IMR-90 (cell line): Measurements from ENCODE around the gene PITX3.

Experiments
- POLR2A ChIP-seq: IDR thresholded peaks from 2 replicates; pipeline ENCODE4 v1.6.1; 2012; ENCODE audit warnings: mild to moderate bottlenecking, low read depth, low read length
- RFX5 ChIP-seq: IDR thresholded peaks from 2 replicates; pipeline ENCODE4 v1.8.0; 2012; ENCODE audit warnings: low read depth, mild to moderate bottlenecking, low read length, moderate library complexity
- TF ChIP-seq, protein P1 (sequence below): conservative IDR thresholded peaks from 2 replicates; pipeline ENCODE4 v1.5.1; 2012; ENCODE audit warnings: mild to moderate bottlenecking, low read depth, low read length, improper control_type of control experiment

DNA sequence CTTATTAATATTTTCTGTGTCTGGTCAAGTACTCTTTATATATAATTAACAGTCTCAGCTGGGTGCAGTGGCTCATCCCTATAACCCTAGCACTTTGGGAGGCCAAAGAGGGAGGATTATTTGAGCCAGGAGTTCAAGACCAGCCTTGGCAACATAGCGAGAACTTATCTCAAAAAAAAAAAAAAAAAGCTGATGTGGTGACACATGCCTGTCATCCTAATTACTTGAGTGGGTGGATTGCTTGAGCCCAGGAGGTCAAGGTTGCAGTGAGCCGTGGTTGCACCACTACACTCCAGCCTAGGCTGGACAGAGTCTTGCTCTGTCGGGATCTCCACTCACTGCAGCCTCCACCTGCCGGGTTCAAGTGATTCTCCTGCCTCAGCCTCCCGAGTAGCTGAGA is 21.9 kb downstream of the PITX3 start:
- TF ChIP-seq, protein P1, sequence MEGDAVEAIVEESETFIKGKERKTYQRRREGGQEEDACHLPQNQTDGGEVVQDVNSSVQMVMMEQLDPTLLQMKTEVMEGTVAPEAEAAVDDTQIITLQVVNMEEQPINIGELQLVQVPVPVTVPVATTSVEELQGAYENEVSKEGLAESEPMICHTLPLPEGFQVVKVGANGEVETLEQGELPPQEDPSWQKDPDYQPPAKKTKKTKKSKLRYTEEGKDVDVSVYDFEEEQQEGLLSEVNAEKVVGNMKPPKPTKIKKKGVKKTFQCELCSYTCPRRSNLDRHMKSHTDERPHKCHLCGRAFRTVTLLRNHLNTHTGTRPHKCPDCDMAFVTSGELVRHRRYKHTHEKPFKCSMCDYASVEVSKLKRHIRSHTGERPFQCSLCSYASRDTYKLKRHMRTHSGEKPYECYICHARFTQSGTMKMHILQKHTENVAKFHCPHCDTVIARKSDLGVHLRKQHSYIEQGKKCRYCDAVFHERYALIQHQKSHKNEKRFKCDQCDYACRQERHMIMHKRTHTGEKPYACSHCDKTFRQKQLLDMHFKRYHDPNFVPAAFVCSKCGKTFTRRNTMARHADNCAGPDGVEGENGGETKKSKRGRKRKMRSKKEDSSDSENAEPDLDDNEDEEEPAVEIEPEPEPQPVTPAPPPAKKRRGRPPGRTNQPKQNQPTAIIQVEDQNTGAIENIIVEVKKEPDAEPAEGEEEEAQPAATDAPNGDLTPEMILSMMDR: no peak
- no peak for TF ChIP-seq RFX5
- no peak for TF ChIP-seq POLR2A
